Measurements from ENCODE around the gene NDUFS6. TPM values are rescaled to one million over a fixed set of nuclear protein-coding genes. Genes with fewer than 3 reads are reported as not detected.
"Not testable (repeated sequence)": the region's sequence is repeated elsewhere in the genome, so short reads cannot be mapped to it uniquely, and the experiment has no call there.

Gene NDUFS6
- total and polyA plus RNA-seq, 3 donors from 2014 or later, result 54.9 to 59.3 (median 58.7) TPM

- H3K4me1 ChIP-seq, result peaks cover 12% of the 10 kb centered on the region
These were observed 3.4 kb upstream of the NDUFS6 start for GRCh38 chr5:1797855-1798254.

GRCh38 chr5:1798589-1798988 is 2.6 kb upstream of the NDUFS6 start:
- DNase-seq; intact Hi-C loops (cut with DNase I; ENCODE audit: low total_unique reads); H3K9me3 ChIP-seq; H3K36me3 ChIP-seq (ENCODE audit: low read depth, missing control alignments); H3K27me3 ChIP-seq; H3K27ac ChIP-seq: not testable (repeated sequence)
- Histone ChIP-seq H3K4me1 (peaks cover 12% of the 10 kb centered on the region), H3K4me3 (peak overlapping the region; percentile 69 to 92)
- 62 to 82% methylated on average over 16 of the region's 16 CpGs for WGBS, 2 donors

More at GRCh38 chr5:1797855-1798254, 3.4 kb upstream of the NDUFS6 start:
- no peak for TF ChIP-seq POLR2A (IDR thresholded peaks at IDR 0.05)
- TF ChIP-seq CTCF (IDR thresholded peaks at IDR 0.05), result no peak
- H3K9me3 ChIP-seq, result no peaks in the 10 kb centered on the region
- intact Hi-C loops (cut with DNase I; ENCODE audit: low total_unique reads), result no loop called here
- no peak overlapping the region for H3K4me3 ChIP-seq
- H3K27ac ChIP-seq, result no peak overlapping the region
- no peak for DNase-seq
- 92 to 96% methylated on average over 11 of the region's 11 CpGs for WGBS, 2 donors
- no peaks in the 10 kb centered on the region for H3K27me3 ChIP-seq
- H3K36me3 ChIP-seq (ENCODE audit: low read depth, missing control alignments), result no peaks in the 10 kb centered on the region

GRCh38 chr5:1799110-1799601 is 2.1 kb upstream of the NDUFS6 start:
- 0% methylated on average over 6 to 33 of the region's 35 CpGs for WGBS, 2 donors
- peak overlapping the region; percentile 69 to 92 for H3K4me3 ChIP-seq
- H3K27me3 ChIP-seq, result no peaks in the 10 kb centered on the region
- H3K4me1 ChIP-seq, result peaks cover 12% of the 10 kb centered on the region
- H3K9me3 ChIP-seq, result no peaks in the 10 kb centered on the region
- TF ChIP-seq CTCF (IDR thresholded peaks at IDR 0.05) (no peak), POLR2A (IDR thresholded peaks at IDR 0.05) (no peak)
- peak overlapping the region; percentile 51 to 86 for H3K27ac ChIP-seq
- intact Hi-C loops (cut with DNase I; ENCODE audit: low total_unique reads), result no loop called here
- peak; percentile 50 for DNase-seq
- H3K36me3 ChIP-seq (ENCODE audit: low read depth, missing control alignments), result no peaks in the 10 kb centered on the region

GRCh38 chr5:1799602-1800471 is 1.4 kb upstream of the NDUFS6 start, which contains the start of gene MRPL36:
MRPL36 (minus strand) TSS chr5:1799837; CDS start chr5:1798935, 902 bp downstream.
- Histone ChIP-seq H3K36me3 (ENCODE audit: low read depth, missing control alignments) (no peaks in the 10 kb centered on the region), H3K27me3 (no peaks in the 10 kb centered on the region), H3K9me3 (no peaks in the 10 kb centered on the region), H3K4me3 (peak within 1 kb of the TSS; percentile 69 to 92), H3K4me1 (peaks cover 12% of the 10 kb centered on the region), H3K27ac (peak within 1 kb of the TSS; percentile 51 to 86)
- 1 to 3% methylated on average over 42 to 68 of the region's 68 CpGs for WGBS, 2 donors
- peak; percentile 95 for DNase-seq
- TF ChIP-seq POLR2A (IDR thresholded peaks at IDR 0.05) (peak; percentile 50), CTCF (IDR thresholded peaks at IDR 0.05) (no peak)
- intact Hi-C loops (cut with DNase I; ENCODE audit: low total_unique reads), result no loop called here

- Histone ChIP-seq H3K9me3 (no peaks in the 10 kb centered on the region), H3K4me1 (peaks cover 12% of the 10 kb centered on the region), H3K27ac (peak overlapping the region; percentile 73 to 86), H3K27me3 (no peaks in the 10 kb centered on the region), H3K36me3 (ENCODE audit: low read depth, missing control alignments) (no peaks in the 10 kb centered on the region), H3K4me3 (peak overlapping the region; percentile 69 to 92)
- 2% methylated on average over 28 of the region's 28 CpGs for WGBS, 2 donors
- TF ChIP-seq CTCF (IDR thresholded peaks at IDR 0.05) (no peak), POLR2A (IDR thresholded peaks at IDR 0.05) (no peak)
- no peak for DNase-seq
- intact Hi-C loops (cut with DNase I; ENCODE audit: low total_unique reads), result no loop called here
These were observed 560 bp upstream of the NDUFS6 start for GRCh38 chr5:1800472-1801221.

Measured in testis (tissue), 3 donors.